HCT116 (cell line): ENCODE measurements around the gene ZNF292. TPM values are rescaled to one million over a fixed set of nuclear protein-coding genes. Genes with fewer than 3 reads are reported as not detected.

Experiments used
- ATAC-seq: fragments of 200-7000 bp; cut with Tn5 transposase; 2 replicates; pipeline ENCODE4 v1.9.1; 2020; ENCODE audit warnings: mild to moderate bottlenecking, moderate library complexity
- BruUV-seq: library from RNA; stranded (reverse); fragments of 400-500 nt; replicated peaks from 2 replicates; lab custom pipeline; 2021; lab: Mats Ljungman, UMichigan
- CTCF ChIA-PET: fragments of 300-600 bp; sonication (Branson Sonifier 250); formaldehyde crosslinking; loops from one replicate; lab custom pipeline; 2021; ENCODE audit warnings: antibody characterized with exemption; lab: Charles Lee
- POLR2A ChIA-PET: fragments of 300-600, 350-600 bp; sonication (Branson Sonifier 250); formaldehyde crosslinking; loops from one replicate; lab custom pipeline; 2021; ENCODE audit warnings: antibody characterized with exemption; lab: Charles Lee
- RAD21 ChIA-PET, 2 experiments: fragments of 300-600 bp; sonication (Branson Sonifier 250); formaldehyde crosslinking; loops; one replicate each; lab custom pipeline; 2023; ENCODE audit warnings: low total read pairs in 2 of 2; ENCODE audit not compliant: uncharacterized antibody in 2 of 2, unreplicated experiment in 2 of 2, low non-redundant PET in 1 of 2; lab: Charles Lee
- DNase-seq: peaks from one replicate; pipeline ENCODE4 v3.0.0-alpha.2; 2010; ENCODE audit warnings: low read depth, low spot score
- H2AFZ ChIP-seq: fragments of 200-600 bp; shearing (Covaris generic), sonication (generic); 2 replicates; pipeline ENCODE4 v1.6.1; 2017; ENCODE audit warnings: low read depth, mixed run types, mixed read lengths, antibody characterized with exemption, low read length; ENCODE audit not compliant: poor library complexity, severe bottlenecking
- H3K27ac ChIP-seq: 2 replicates; pipeline ENCODE4 v1.5.1; 2012; ENCODE audit warnings: low read depth, low read length
- H3K27me3 ChIP-seq: fragments of 200-600 bp; sonication (generic); 2 replicates; pipeline ENCODE4 v1.6.1; 2016; ENCODE audit warnings: mixed run types, low read length, mixed read lengths; ENCODE audit not compliant: insufficient read depth
- H3K36me3 ChIP-seq, 2 experiments: fragments of 200-500 bp in 1 of 2; fragments of 200-600 bp in 1 of 2; sonication (Bioruptor generic) in 1 of 2; sonication (generic) in 1 of 2; 2 replicates each; pipeline versions ENCODE4 v1.5.1 to v1.6.1; 2014 to 2016; ENCODE audit warnings: low read length in 2 of 2, inconsistent platforms in 1 of 2, mixed read lengths in 1 of 2, mixed run types in 1 of 2; ENCODE audit not compliant: insufficient read depth in 2 of 2, control insufficient read depth in 1 of 2
- H3K4me1 ChIP-seq, 2 experiments: fragments of 200-600 bp in 1 of 2; sonication (generic) in 1 of 2; 2 replicates each; pipeline versions ENCODE4 v1.5.1 to v1.6.1; 2012 to 2017; ENCODE audit warnings: low read length in 2 of 2, inconsistent platforms in 1 of 2, mild to moderate bottlenecking in 1 of 2, mixed read lengths in 1 of 2, mixed run types in 1 of 2, moderate library complexity in 1 of 2; ENCODE audit not compliant: insufficient read depth in 2 of 2, control insufficient read depth in 1 of 2
- H3K4me2 ChIP-seq: fragments of 200-600 bp; sonication (generic); 2 replicates; pipeline ENCODE4 v1.6.1; 2017; ENCODE audit warnings: mixed run types, low read length, mixed read lengths
- H3K4me3 ChIP-seq, 2 experiments: fragments of 200-600 bp in 1 of 2; sonication (generic) in 1 of 2; replicated peaks in 1 of 2; 2 replicates each; pipeline ENCODE4 v1.5.1; 2011 to 2016; ENCODE audit warnings: low read length in 2 of 2, control low read depth in 1 of 2, low read depth in 1 of 2, mild to moderate bottlenecking in 1 of 2, mixed read lengths in 1 of 2, mixed run types in 1 of 2
- H3K79me2 ChIP-seq: fragments of 200-600 bp; sonication (generic); 2 replicates; pipeline ENCODE4 v1.6.1; 2017; ENCODE audit warnings: mild to moderate bottlenecking, mixed run types, low read length, moderate library complexity, mixed read lengths; ENCODE audit not compliant: insufficient read depth
- H3K9ac ChIP-seq: fragments of 200-600 bp; sonication (generic); 2 replicates; pipeline ENCODE4 v1.6.1; 2016; ENCODE audit warnings: low read length, mixed read lengths
- H3K9me2 ChIP-seq: fragments of 200-600 bp; sonication (generic), shearing (Covaris generic); 2 replicates; pipeline ENCODE4 v1.6.1; 2017; ENCODE audit warnings: mixed run types, mild to moderate bottlenecking, moderate library complexity; ENCODE audit not compliant: insufficient read depth
- H3K9me3 ChIP-seq, 2 experiments: fragments of 200-500 bp in 1 of 2; fragments of 200-600 bp in 1 of 2; sonication (Bioruptor generic) in 1 of 2; sonication (generic) in 1 of 2; 2 replicates each; pipeline ENCODE4 v1.6.1; 2014 to 2017; ENCODE audit warnings: low read length in 2 of 2, mixed read lengths in 2 of 2, inconsistent platforms in 1 of 2, low read depth in 1 of 2, mild to moderate bottlenecking in 1 of 2, mixed run types in 1 of 2, moderate library complexity in 1 of 2; ENCODE audit not compliant: control insufficient read depth in 1 of 2, insufficient read depth in 1 of 2
- H4K20me1 ChIP-seq: fragments of 200-600 bp; sonication (generic), shearing (Covaris generic); 2 replicates; pipeline ENCODE4 v1.6.1; 2017; ENCODE audit warnings: mixed run types, mild to moderate bottlenecking, moderate library complexity; ENCODE audit not compliant: insufficient read depth
- CTCF ChIP-seq, 3 experiments: fragments of 200-600 bp in 1 of 3; sonication (generic) in 1 of 3; IDR thresholded peaks in 2 of 3; conservative IDR thresholded peaks in 1 of 3; 2 replicates each; pipeline ENCODE4 v1.5.1; 2012 to 2017; ENCODE audit warnings: low read depth in 2 of 3, low read length in 2 of 3, antibody characterized with exemption in 1 of 3, borderline replicate concordance in 1 of 3, control low read depth in 1 of 3, mild to moderate bottlenecking in 1 of 3, mixed read lengths in 1 of 3, mixed run types in 1 of 3, moderate library complexity in 1 of 3; ENCODE audit not compliant: insufficient read depth in 1 of 3
- EGR1 ChIP-seq: IDR thresholded peaks from 2 replicates; pipeline ENCODE4 v1.6.1; 2012; ENCODE audit warnings: low read depth
- EZH2phosphoT487 ChIP-seq: fragments of 200-600 bp; IDR thresholded peaks from 2 replicates; pipeline ENCODE4 v1.6.1; 2018; ENCODE audit warnings: antibody characterized with exemption, borderline replicate concordance
- FOSL1 ChIP-seq: IDR thresholded peaks from 2 replicates; pipeline ENCODE4 v1.6.1; 2012; ENCODE audit warnings: low read depth
- JUND ChIP-seq: IDR thresholded peaks from 2 replicates; pipeline ENCODE4 v1.6.1; 2012
- RAD21 ChIP-seq: IDR thresholded peaks from 2 replicates; pipeline ENCODE4 v1.6.1; 2012; ENCODE audit warnings: low read depth, mild to moderate bottlenecking
- SIN3A ChIP-seq: IDR thresholded peaks from 2 replicates; pipeline ENCODE4 v1.6.1; 2012; ENCODE audit warnings: low read depth
- SP1 ChIP-seq: IDR thresholded peaks from 2 replicates; pipeline ENCODE4 v1.6.1; 2012; ENCODE audit warnings: low read depth
- TCF7L2 ChIP-seq: IDR thresholded peaks from 2 replicates; pipeline ENCODE4 v1.7.0; 2011; ENCODE audit warnings: borderline replicate concordance, inconsistent platforms; ENCODE audit not compliant: insufficient read depth, insufficient read length; ENCODE audit errors: extremely low read depth
- ZBTB33 ChIP-seq: IDR thresholded peaks from 2 replicates; pipeline ENCODE4 v1.6.1; 2011; ENCODE audit warnings: mild to moderate bottlenecking, low read length, moderate library complexity; ENCODE audit not compliant: insufficient replicate concordance; ENCODE audit errors: extremely low read depth
- ZFX ChIP-seq: fragments of 450-650 bp; IDR thresholded peaks from 2 replicates; pipeline ENCODE4 v1.6.1; 2017
- intact Hi-C: fragments of 100-400 bp; cut with micrococcal nuclease; formaldehyde crosslinking; loops from 2 replicates; pipeline ENCODE4 v1.10.0; 2022
- total RNA-seq: library from RNA; stranded (reverse); gene quantifications from one replicate; pipeline ENCODE4 v1.2.1, GENCODE V29; 2021; ENCODE audit not compliant: unreplicated experiment
- TF ChIP-seq, protein P1 (sequence below): IDR thresholded peaks from 2 replicates; pipeline ENCODE4 v1.6.1; 2012
- TF ChIP-seq, protein P2 (sequence below): IDR thresholded peaks from 2 replicates; pipeline ENCODE4 v1.6.1; 2012; ENCODE audit warnings: low read depth

ZNF292 gene
- total RNA-seq, 1 experiment from 2014 or later = 35.3 TPM

- Histone ChIP-seq H4K20me1 (peaks cover 14% of the 10 kb centered on the region; the same call in 1 of the 2 replicates), H3K4me2 (no peak overlapping the region), H3K36me3 (peaks cover 0 to 2% of the 10 kb centered on the region in 2 experiments; a peak in 1 of 4 replicates), H3K9ac (no peak overlapping the region), H3K27me3 (no peaks in the 10 kb centered on the region), H3K79me2 (peaks cover 98% of the 10 kb centered on the region), H3K9me2 (no peaks in the 10 kb centered on the region), H3K9me3 (no peaks in the 10 kb centered on the region), H3K27ac (no peak overlapping the region), H3K4me1 (peaks cover 4 to 17% of the 10 kb centered on the region in 2 experiments; a peak in 3 of 4 replicates), H2AFZ (no peak overlapping the region), H3K4me3 (no peak overlapping the region)
- ATAC-seq = no peak
- ChIA-PET POLR2A (no interaction called here), CTCF (no interaction called here), RAD21 (no interaction called here)
- no peak for DNase-seq
- intact Hi-C loops = no loop called here
- no TSS peak for BruUV-seq
- TF ChIP-seq ZFX (no peak), RAD21 (no peak), TCF7L2 (no peak)
- TF ChIP-seq, all 23 proteins: peak for 0
Measured at GRCh38 chr6:87210979-87211378, 55.6 kb downstream of the ZNF292 start.

- Histone ChIP-seq H3K36me3 (peaks cover 2 to 4% of the 10 kb centered on the region in 2 experiments; a peak in 2 of 4 replicates), H4K20me1 (peaks cover 24% of the 10 kb centered on the region), H3K4me3 (no peak overlapping the region), H3K27me3 (no peaks in the 10 kb centered on the region), H3K4me1 (peaks cover 4 to 17% of the 10 kb centered on the region in 2 experiments; a peak in 3 of 4 replicates), H3K9me2 (no peaks in the 10 kb centered on the region), H3K79me2 (peaks cover 96% of the 10 kb centered on the region), H2AFZ (no peak overlapping the region), H3K9ac (no peak overlapping the region), H3K9me3 (no peaks in the 10 kb centered on the region), H3K4me2 (no peak overlapping the region), H3K27ac (no peak overlapping the region)
- ChIA-PET POLR2A (no interaction called here), RAD21 (no interaction called here), CTCF (no interaction called here)
- DNase-seq (no peak), ATAC-seq (no peak)
- intact Hi-C loops = no loop called here
- BruUV-seq = no TSS peak
- TF ChIP-seq JUND (no peak), ZBTB33 (no peak), FOSL1 (no peak), CTCF (IDR thresholded peaks at IDR 0.05 in 2 of 3, conservative IDR thresholded peaks at IDR 0.05 in 1 of 3; ENCODE audit: borderline replicate concordance in 1 of 3, insufficient read depth in 1 of 3, low read depth in 2 of 3, low read length in 2 of 3) (no peak), SP1 (no peak), SIN3A (no peak), EGR1 (no peak), EZH2phosphoT487 (no peak), ZFX (no peak), RAD21 (no peak)
- TF ChIP-seq, protein P1, sequence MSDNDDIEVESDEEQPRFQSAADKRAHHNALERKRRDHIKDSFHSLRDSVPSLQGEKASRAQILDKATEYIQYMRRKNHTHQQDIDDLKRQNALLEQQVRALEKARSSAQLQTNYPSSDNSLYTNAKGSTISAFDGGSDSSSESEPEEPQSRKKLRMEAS = no peak
- TF ChIP-seq, protein P2, sequence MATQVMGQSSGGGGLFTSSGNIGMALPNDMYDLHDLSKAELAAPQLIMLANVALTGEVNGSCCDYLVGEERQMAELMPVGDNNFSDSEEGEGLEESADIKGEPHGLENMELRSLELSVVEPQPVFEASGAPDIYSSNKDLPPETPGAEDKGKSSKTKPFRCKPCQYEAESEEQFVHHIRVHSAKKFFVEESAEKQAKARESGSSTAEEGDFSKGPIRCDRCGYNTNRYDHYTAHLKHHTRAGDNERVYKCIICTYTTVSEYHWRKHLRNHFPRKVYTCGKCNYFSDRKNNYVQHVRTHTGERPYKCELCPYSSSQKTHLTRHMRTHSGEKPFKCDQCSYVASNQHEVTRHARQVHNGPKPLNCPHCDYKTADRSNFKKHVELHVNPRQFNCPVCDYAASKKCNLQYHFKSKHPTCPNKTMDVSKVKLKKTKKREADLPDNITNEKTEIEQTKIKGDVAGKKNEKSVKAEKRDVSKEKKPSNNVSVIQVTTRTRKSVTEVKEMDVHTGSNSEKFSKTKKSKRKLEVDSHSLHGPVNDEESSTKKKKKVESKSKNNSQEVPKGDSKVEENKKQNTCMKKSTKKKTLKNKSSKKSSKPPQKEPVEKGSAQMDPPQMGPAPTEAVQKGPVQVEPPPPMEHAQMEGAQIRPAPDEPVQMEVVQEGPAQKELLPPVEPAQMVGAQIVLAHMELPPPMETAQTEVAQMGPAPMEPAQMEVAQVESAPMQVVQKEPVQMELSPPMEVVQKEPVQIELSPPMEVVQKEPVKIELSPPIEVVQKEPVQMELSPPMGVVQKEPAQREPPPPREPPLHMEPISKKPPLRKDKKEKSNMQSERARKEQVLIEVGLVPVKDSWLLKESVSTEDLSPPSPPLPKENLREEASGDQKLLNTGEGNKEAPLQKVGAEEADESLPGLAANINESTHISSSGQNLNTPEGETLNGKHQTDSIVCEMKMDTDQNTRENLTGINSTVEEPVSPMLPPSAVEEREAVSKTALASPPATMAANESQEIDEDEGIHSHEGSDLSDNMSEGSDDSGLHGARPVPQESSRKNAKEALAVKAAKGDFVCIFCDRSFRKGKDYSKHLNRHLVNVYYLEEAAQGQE = no peak
Measured at GRCh38 chr6:87212596-87212995, 57.2 kb downstream of the ZNF292 start.
